Natural killer cell (primary cell): ENCODE data around the gene NHERF2. TPM values are rescaled to one million over a fixed set of nuclear protein-coding genes. Genes with fewer than 3 reads are reported as not detected.

ENCODE experiments used
- ATAC-seq, 3 donors: fragments of 150-1000 bp in 2 of 3; fragments of 200-7000 bp in 1 of 3; cut with Tn5 transposase; 1 replicate in 1 of 3; 2 replicates in 2 of 3; pipeline ENCODE4 v1.10.0; 2021; ENCODE audit warnings: mild to moderate bottlenecking in 2 of 3, moderate library complexity in 2 of 3
- DNase-seq, 2 donors: peaks; one replicate each; pipeline versions ENCODE4 v3.0.0 to v3.0.0-alpha.2; 2013 to 2021; ENCODE audit warnings: mixed read lengths in 1 of 2
- H3K27ac ChIP-seq: one replicate; pipeline ENCODE4 v1.5.1; 2013; ENCODE audit warnings: mild to moderate bottlenecking, low read length
- H3K27me3 ChIP-seq: one replicate; pipeline ENCODE4 v1.6.1; 2013; ENCODE audit warnings: low read length; ENCODE audit not compliant: control insufficient read depth, insufficient read depth
- H3K36me3 ChIP-seq: one replicate; pipeline ENCODE4 v1.6.1; 2013; ENCODE audit warnings: low read length; ENCODE audit not compliant: control insufficient read depth, insufficient read depth
- H3K4me1 ChIP-seq: one replicate; pipeline ENCODE4 v1.6.1; 2013; ENCODE audit warnings: low read length; ENCODE audit not compliant: control insufficient read depth, insufficient read depth
- H3K4me3 ChIP-seq: one replicate; pipeline ENCODE4 v1.5.1; 2013; ENCODE audit warnings: low read length
- H3K9me3 ChIP-seq: one replicate; pipeline ENCODE4 v1.6.1; 2013; ENCODE audit warnings: low read length; ENCODE audit not compliant: control insufficient read depth, insufficient read depth
- H3K27ac Mint-ChIP-seq, 2 donors: one replicate each; pipeline ENCODE4 v1.8.0; 2022; ENCODE audit warnings: mild to moderate bottlenecking in 2 of 2, mixed read lengths in 2 of 2, moderate library complexity in 1 of 2
- H3K27me3 Mint-ChIP-seq, 2 donors: one replicate each; pipeline ENCODE4 v1.8.0; 2022; ENCODE audit warnings: low read depth in 2 of 2, mixed read lengths in 2 of 2
- H3K36me3 Mint-ChIP-seq: one replicate; pipeline ENCODE4 v1.8.0; 2022; ENCODE audit warnings: mixed read lengths
- H3K4me1 Mint-ChIP-seq, 2 donors: one replicate each; pipeline ENCODE4 v1.8.0; 2022; ENCODE audit warnings: mixed read lengths in 2 of 2
- H3K4me3 Mint-ChIP-seq: one replicate; pipeline ENCODE4 v1.8.0; 2022; ENCODE audit warnings: mild to moderate bottlenecking, moderate library complexity, mixed read lengths
- H3K9me3 Mint-ChIP-seq, 2 donors: one replicate each; pipeline ENCODE4 v1.8.0; 2022; ENCODE audit warnings: mixed read lengths in 2 of 2
- WGBS: methylation state at CpG from one replicate; pipeline ENCODE4 v1.1.7; 2013; ENCODE audit warnings: missing lambda C conversion rate; ENCODE audit not compliant: insufficient coverage; 5-methylcytosine and 5-hydroxymethylcytosine counted together
- intact Hi-C: fragments of 100-400 bp; cut with micrococcal nuclease; formaldehyde crosslinking; loops from one replicate; pipeline ENCODE4 v1.14.2; 2022
- total RNA-seq, 4 donors: library from RNA; stranded (reverse); fragments of 120-200 nt in 1 of 4; gene quantifications; one replicate each; pipeline versions ENCODE4 v1.2.3 to v1.2.4, GENCODE V29; 2013 to 2022
- TF ChIP-seq, protein P1 (sequence below): fragments of 200-600 bp; IDR thresholded peaks from one replicate; pipeline ENCODE4 v1.8.0; 2022; ENCODE audit warnings: antibody characterized with exemption

Gene NHERF2
- total RNA-seq, 3 donors from 2014 or later (not counting 1 experiment from before 2014, with no cell fraction given): 4.3 to 7.1 (median 5.6) TPM

DNA sequence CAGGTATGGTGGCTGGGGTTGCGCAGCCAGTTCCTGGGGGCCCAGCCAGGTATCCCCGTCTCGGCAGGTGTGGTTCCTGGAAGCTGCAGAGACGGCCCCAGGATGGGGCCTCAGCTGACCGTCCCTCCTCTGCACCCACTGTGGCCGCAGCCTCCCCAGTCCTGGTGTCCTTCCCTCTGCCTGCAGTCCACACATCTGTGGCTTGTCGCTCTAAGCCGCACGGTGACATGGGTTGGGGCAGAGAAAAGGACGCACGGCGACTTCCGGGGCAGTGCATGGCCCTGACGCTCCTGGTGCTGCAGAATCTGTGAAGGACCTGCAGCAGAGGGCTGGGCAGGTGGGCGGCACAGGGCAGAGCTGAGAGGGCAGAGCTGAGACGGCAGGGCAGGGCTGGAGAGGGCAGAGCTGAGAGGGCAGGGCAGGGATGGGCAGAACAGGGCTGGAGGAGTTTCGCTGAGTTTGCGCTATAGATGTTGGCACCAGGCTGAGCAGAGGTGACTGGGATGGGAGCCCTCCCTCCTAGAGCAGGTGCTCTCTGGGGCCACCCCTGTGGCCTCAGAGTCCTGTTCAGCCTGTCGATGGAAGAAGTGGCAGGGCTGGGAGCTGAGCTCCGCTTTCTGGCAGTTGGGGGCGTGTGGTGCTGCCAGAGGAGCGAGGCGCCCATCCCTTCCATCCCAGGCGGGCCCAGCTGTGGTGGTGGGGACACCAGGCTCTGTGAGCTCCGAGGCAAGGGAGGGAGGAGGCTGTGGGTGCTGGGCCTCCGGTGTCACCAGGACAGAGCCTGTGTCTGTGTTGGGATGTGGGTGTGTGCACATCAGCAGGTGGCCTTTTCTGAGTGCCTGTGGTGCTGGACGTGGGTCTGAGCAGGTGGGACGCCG lies 44.1 kb downstream of the NHERF2 start:
- TF ChIP-seq, protein P1, sequence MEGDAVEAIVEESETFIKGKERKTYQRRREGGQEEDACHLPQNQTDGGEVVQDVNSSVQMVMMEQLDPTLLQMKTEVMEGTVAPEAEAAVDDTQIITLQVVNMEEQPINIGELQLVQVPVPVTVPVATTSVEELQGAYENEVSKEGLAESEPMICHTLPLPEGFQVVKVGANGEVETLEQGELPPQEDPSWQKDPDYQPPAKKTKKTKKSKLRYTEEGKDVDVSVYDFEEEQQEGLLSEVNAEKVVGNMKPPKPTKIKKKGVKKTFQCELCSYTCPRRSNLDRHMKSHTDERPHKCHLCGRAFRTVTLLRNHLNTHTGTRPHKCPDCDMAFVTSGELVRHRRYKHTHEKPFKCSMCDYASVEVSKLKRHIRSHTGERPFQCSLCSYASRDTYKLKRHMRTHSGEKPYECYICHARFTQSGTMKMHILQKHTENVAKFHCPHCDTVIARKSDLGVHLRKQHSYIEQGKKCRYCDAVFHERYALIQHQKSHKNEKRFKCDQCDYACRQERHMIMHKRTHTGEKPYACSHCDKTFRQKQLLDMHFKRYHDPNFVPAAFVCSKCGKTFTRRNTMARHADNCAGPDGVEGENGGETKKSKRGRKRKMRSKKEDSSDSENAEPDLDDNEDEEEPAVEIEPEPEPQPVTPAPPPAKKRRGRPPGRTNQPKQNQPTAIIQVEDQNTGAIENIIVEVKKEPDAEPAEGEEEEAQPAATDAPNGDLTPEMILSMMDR: no peak
- no peak overlapping the region for H3K4me3 ChIP-seq
- ATAC-seq (no peak), DNase-seq (no peak)
- Mint-ChIP-seq H3K27me3 (no peaks in the 10 kb centered on the region), H3K36me3 (no peaks in the 10 kb centered on the region), H3K27ac (no peak overlapping the region), H3K4me3 (no peak overlapping the region), H3K4me1 (peaks cover 5 to 9% of the 10 kb centered on the region in 2 donors), H3K9me3 (no peaks in the 10 kb centered on the region)
- no peaks in the 10 kb centered on the region for H3K27me3 ChIP-seq
- no peaks in the 10 kb centered on the region for H3K9me3 ChIP-seq
- no peak overlapping the region for H3K27ac ChIP-seq
- intact Hi-C loops: no loop called here
- H3K36me3 ChIP-seq: peaks cover 54% of the 10 kb centered on the region
- H3K4me1 ChIP-seq: peaks cover under 1% of the 10 kb centered on the region
- WGBS: 97% methylated on average over 29 of the region's 29 CpGs

DNA sequence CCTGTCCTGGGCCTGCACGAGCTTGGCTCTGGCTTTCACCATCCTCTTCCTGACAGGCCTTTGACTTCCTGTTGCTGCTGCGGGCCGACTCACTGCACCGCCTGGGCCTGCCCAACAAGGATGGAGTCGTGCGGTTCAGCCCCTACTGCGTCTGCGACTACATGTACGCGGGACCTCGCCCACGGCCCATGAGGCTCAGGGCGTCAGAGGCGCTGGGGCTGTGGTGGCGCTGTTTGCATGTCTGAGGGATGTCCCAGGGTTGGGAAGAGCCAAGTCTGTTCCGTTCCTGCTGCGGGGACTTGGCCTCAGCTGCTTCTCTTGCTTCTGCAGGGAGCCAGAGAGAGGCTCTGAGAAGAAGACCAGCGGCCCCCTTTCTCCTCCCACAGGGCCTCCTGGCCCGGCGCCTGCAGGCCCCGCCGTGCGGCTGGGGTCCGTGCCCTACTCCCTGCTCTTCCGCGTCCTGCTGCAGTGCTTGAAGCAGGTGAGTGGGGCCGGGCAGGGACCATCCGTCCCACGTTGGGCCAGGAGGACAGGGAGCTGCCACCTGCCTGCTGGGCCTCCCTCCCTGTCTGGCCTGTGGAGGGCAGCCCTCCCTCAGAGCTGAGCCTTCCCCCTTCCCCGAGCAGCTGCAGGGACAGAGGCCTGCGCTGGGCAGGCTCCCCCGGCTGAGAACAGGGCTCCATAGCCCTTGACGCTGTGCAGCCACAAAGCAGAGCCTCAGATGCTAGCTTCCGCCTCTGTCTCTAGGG lies 44.9 kb downstream of the NHERF2 start:
- Histone ChIP-seq H3K9me3 (no peaks in the 10 kb centered on the region), H3K4me3 (no peak overlapping the region), H3K36me3 (peaks cover 48% of the 10 kb centered on the region), H3K27ac (no peak overlapping the region), H3K27me3 (no peaks in the 10 kb centered on the region), H3K4me1 (no peaks in the 10 kb centered on the region)
- H3K27ac Mint-ChIP-seq: no peak overlapping the region
- no peak for DNase-seq
- H3K4me1 Mint-ChIP-seq: peaks cover 0 to 4% of the 10 kb centered on the region in 2 donors
- H3K4me3 Mint-ChIP-seq: no peak overlapping the region
- intact Hi-C loops: no loop called here
- ATAC-seq: no peak
- H3K36me3 Mint-ChIP-seq: no peaks in the 10 kb centered on the region
- TF ChIP-seq, protein P1: no peak
- no peaks in the 10 kb centered on the region for H3K27me3 Mint-ChIP-seq
- 94% methylated on average over 34 of the region's 34 CpGs for WGBS
- no peaks in the 10 kb centered on the region for H3K9me3 Mint-ChIP-seq

DNA sequence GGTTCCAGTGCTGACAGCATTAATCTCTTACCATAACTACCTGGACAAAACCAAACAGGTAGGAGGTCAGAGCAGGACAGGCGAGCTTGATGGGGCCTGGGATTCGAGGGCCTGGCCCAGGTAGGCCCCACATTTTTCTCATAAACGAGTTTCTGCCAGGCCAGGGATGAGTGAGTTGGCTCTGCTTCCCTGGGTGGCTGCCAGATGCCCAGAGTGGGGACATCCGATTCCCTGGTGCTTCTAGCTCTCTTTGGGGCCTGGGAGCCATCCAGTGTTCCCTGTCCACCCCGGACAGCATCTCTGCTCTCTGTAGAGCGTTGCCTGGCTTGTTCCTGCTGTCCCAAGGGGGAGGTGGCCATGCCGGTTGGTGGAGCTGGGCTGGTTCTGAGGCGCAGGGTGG lies 46.2 kb downstream of the NHERF2 start:
- TF ChIP-seq, protein P1: no peak
- DNase-seq (no peak), ATAC-seq (no peak)
- Mint-ChIP-seq H3K9me3 (no peaks in the 10 kb centered on the region), H3K27ac (no peak overlapping the region), H3K36me3 (no peaks in the 10 kb centered on the region), H3K27me3 (no peaks in the 10 kb centered on the region), H3K4me3 (no peak overlapping the region), H3K4me1 (peaks cover 0 to 4% of the 10 kb centered on the region in 2 donors)
- Histone ChIP-seq H3K36me3 (peaks cover 48% of the 10 kb centered on the region), H3K4me3 (no peak overlapping the region), H3K27ac (no peak overlapping the region), H3K27me3 (no peaks in the 10 kb centered on the region), H3K9me3 (no peaks in the 10 kb centered on the region), H3K4me1 (no peaks in the 10 kb centered on the region)
- intact Hi-C loops: no loop called here
- WGBS: 97% methylated on average over 8 of the region's 8 CpGs
